NOMO-1 treated with dmso at 0.1 percent for 144 hours (cell line): ENCODE measurements around the gene ELFN1.

Experiments used
- DNase-seq: peaks from one replicate; lab custom pipeline; 2025; ENCODE audit not compliant: unreplicated experiment; lab: John Stamatoyannopoulos, UW

ELFN1 gene

DNA sequence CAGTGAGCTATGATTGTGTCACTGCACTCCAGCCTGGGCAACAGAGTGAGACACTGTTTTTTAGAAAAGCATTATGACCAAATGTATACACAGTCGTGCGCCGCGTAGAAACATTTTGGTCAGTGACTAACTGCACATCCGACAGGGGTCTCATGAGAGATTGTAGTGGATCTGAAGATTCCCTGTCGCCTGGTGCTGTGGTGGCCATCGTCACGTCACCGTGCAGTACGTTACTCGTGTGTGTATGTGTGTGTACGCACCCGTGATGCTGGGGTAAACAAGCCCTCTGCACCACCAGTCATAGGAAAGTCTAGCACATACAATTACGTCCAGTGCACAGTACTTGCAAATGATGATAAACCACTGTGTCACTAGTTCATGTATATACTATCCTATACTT lies 109.4 kb downstream of the ELFN1 start:
- DNase-seq: no peak

DNA sequence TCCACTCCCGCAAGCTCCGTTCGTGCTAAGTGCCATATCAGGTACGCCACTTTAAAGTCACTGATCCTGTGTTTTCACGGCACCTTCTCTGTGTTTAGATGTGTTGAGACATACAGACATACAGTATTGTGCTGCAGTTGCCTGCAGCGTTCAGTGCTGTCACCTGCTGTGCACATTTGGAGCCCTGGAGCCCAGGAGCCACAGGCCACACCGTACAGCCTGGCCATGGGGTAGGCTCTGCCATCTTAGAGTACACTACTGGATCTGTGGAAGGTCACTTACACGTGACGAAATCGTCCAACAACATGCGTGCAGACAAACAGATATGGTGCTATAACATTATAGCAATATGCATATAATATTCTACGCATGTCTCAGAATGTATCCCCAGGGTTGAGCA lies 111.3 kb downstream of the ELFN1 start:
- no peak for DNase-seq

DNA sequence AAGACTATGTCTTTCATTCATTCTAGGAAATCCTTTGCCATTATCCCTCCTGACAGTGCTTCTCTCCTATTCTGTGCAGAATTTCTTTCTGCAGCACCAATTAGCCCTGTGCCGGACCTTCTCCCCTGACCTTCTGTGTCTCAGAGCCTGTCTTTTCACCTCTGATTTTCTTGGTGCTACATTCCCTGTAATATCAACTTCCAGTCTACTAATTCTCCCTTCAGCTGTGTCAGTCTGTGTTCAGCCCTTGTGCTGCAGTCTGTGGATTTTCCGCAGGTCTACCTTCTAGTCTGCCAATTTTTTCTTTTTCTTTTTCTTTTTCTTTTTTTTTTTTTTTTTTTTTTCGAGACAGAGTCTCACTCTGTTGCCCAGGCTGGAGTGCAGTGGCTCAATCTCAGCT lies 115.8 kb downstream of the ELFN1 start:
- DNase-seq: no peak

DNA sequence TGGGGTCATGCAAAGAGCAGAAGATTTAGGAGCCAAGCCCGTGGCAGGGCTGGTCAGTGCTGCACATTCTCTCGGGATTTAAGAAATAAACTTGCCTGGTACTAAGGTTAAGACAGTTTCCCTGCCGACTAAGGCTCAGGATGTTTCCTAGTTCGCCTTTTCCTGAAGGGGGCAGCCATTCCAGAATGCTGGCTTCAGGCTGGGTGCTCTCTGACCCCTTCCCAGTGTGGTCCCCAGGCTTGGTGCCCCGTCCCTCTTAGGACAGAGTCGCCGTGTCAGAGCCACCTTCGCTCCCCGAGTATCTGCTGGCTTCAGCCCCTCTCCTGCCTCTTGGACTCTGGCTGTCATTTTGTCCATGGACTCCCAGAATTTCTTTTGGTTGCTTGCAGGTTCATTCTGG lies 117.2 kb downstream of the ELFN1 start:
- no peak for DNase-seq

DNA sequence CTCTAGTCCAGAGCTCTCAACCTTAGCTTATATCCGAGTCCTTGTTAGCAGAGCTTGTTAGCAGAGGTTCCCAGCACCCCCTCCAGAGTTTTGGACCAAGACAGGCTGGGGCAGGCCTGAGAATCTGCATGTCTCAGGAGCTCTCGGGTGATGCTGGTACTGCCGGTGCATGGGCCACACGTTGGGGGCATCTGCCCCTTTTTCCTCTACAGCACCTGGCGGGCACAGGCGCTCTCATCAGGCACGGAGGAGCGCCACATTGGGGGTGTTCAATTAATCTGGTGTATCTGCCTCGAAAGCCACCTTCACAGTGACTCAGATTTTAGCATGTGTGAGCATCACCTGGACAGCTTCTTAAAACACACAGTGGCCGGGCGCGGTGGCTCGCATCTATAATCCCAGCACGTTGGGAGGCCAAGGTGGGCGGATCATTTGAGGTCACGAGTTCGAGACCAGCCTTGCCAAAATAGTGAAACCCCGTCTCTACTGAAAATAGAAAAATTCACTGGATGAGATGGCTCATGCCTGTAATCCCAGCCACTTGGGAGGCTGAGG lies 117.7 kb downstream of the ELFN1 start:
- no peak for DNase-seq

DNA sequence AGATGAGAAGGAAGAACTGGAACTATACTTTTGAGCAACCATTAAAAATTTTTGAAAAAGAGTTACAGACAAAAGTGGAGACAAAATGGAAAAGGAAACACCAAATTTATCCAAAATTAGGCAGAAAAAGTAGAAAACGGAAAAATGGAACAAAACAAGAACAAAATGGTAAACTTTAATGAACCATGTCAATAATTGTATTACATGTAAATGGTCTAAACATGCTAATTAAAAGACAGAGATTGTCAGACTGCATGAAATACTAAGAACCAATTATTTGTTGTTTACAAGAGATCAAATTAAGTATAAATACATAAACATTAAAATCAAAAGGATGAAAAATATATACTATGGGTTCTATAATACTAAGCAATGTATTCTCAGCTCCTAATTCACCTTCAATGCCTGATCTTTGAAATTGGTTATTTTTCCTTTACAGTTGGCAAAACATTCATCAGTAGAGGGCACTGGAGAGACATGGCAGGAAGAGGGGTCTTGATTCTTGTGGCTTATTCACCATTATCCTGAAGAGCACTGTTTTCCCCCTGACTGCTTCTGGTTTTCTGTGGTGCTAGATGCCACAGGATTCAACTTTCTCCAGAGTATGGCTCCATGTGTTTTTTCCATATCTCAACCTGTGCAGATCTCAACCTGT lies 124.9 kb downstream of the ELFN1 start:
- DNase-seq: no peak
